PC-3 (cell line): ENCODE measurements around the gene ING3. TPM values are rescaled to one million over a fixed set of nuclear protein-coding genes. Genes with fewer than 3 reads are reported as not detected.

Experiments used
- ATAC-seq: fragments of 200-7000 bp; cut with Tn5 transposase; 2 replicates; pipeline ENCODE4 v1.9.1; 2020; ENCODE audit warnings: mild to moderate bottlenecking, moderate library complexity
- BruUV-seq: library from RNA; stranded (reverse); fragments of 400-500 nt; replicated peaks from 2 replicates; lab custom pipeline; 2021; lab: Mats Ljungman, UMichigan
- CTCF ChIA-PET: fragments of 300-600 bp; sonication (Branson Sonifier 250); formaldehyde crosslinking; loops from one replicate; lab custom pipeline; 2022; ENCODE audit warnings: antibody characterized with exemption; lab: Charles Lee
- POLR2A ChIA-PET: fragments of 300-600 bp; sonication (Branson Sonifier 250); formaldehyde crosslinking; loops from one replicate; lab custom pipeline; 2022; ENCODE audit warnings: antibody characterized with exemption; ENCODE audit not compliant: unreplicated experiment; lab: Charles Lee
- DNase-seq: peaks from one replicate; pipeline ENCODE4 v3.0.0-alpha.2; 2015
- H2AFZ ChIP-seq: fragments of 300-600 bp; sonication (generic); 2 replicates; pipeline ENCODE4 v1.6.0; 2016; ENCODE audit warnings: antibody characterized with exemption, low read length
- H3F3A ChIP-seq: fragments of 300-600 bp; sonication (generic); one replicate; pipeline ENCODE4 v1.6.0; 2017; ENCODE audit warnings: antibody characterized with exemption, low read length, control low read depth, mild to moderate bottlenecking; ENCODE audit not compliant: unreplicated experiment
- H3K27ac ChIP-seq: fragments of 300-600 bp; sonication (generic); 2 replicates; pipeline ENCODE4 v1.5.1; 2016; ENCODE audit warnings: mild to moderate bottlenecking, low read length
- H3K27me3 ChIP-seq: fragments of 300-600 bp; sonication (generic); 2 replicates; pipeline ENCODE4 v1.6.1; 2016; ENCODE audit warnings: low read length, mixed read lengths
- H3K36me3 ChIP-seq: fragments of 300-600 bp; sonication (generic); 2 replicates; pipeline ENCODE4 v1.6.1; 2016; ENCODE audit warnings: low read depth, mixed run types, low read length, mixed read lengths
- H3K4me1 ChIP-seq: fragments of 300-600 bp; sonication (generic); 2 replicates; pipeline ENCODE4 v1.5.1; 2016; ENCODE audit warnings: low read length; ENCODE audit not compliant: insufficient read depth
- H3K4me2 ChIP-seq: fragments of 300-600 bp; sonication (generic); 2 replicates; pipeline ENCODE4 v1.6.0; 2016; ENCODE audit warnings: low read length
- H3K4me3 ChIP-seq: fragments of 300-600 bp; sonication (generic); 2 replicates; pipeline ENCODE4 v1.5.1; 2016; ENCODE audit warnings: mild to moderate bottlenecking, low read length, mixed read lengths
- H3K79me2 ChIP-seq: fragments of 300-600 bp; sonication (generic); 2 replicates; pipeline ENCODE4 v1.6.1; 2017; ENCODE audit warnings: low read length, mixed read lengths
- H3K9ac ChIP-seq: fragments of 300-600 bp; sonication (generic); 2 replicates; pipeline ENCODE4 v1.6.0; 2016; ENCODE audit warnings: mild to moderate bottlenecking, low read length
- H3K9me2 ChIP-seq: fragments of 300-600 bp; sonication (generic); replicated peaks from 2 replicates; pipeline ENCODE4 v1.6.1; 2016; ENCODE audit warnings: mixed run types, low read length, mixed read lengths
- H3K9me3 ChIP-seq: fragments of 300-600 bp; sonication (generic); 2 replicates; pipeline ENCODE4 v1.6.1; 2016; ENCODE audit warnings: low read length, mixed read lengths
- H4K20me1 ChIP-seq: fragments of 300-600 bp; sonication (generic); 2 replicates; pipeline ENCODE4 v1.6.1; 2016; ENCODE audit warnings: low read length, mixed read lengths
- CTCF ChIP-seq: fragments of 300-600 bp; sonication (generic); conservative IDR thresholded peaks from 2 replicates; pipeline ENCODE4 v1.5.1; 2017; ENCODE audit warnings: antibody characterized with exemption, low read depth, mild to moderate bottlenecking, low read length
- EZH2 ChIP-seq: fragments of 300-600 bp; sonication (generic); IDR thresholded peaks from one replicate; pipeline ENCODE4 v1.6.1; 2017; ENCODE audit warnings: antibody characterized with exemption, mild to moderate bottlenecking, low read length; ENCODE audit not compliant: unreplicated experiment
- EZH2phosphoT487 ChIP-seq: fragments of 300-600 bp; sonication (generic); IDR thresholded peaks from 2 replicates; pipeline ENCODE4 v1.6.1; 2018; ENCODE audit warnings: mild to moderate bottlenecking, antibody characterized with exemption, low read length, borderline replicate concordance
- intact Hi-C: fragments of 100-400 bp; cut with micrococcal nuclease; formaldehyde crosslinking; loops from 2 replicates; pipeline ENCODE4 v1.9.0; 2023
- total RNA-seq: library from RNA; depleted of rRNA; stranded (reverse); fragments of >200 nt; gene quantifications from 2 replicates; pipeline ENCODE4 v1.2.3, GENCODE V29; 2014

Gene ING3
- total RNA-seq, 1 experiment from 2014 or later, result 12.8 TPM

GRCh38 chr7:121023194-121023593 is 72.6 kb downstream of the ING3 start:
- ATAC-seq (no peak), DNase-seq (no peak)
- Histone ChIP-seq H3K27me3 (no peaks in the 10 kb centered on the region), H3F3A (no peaks in the 10 kb centered on the region), H3K27ac (no peak overlapping the region), H3K4me1 (peaks cover 32% of the 10 kb centered on the region), H4K20me1 (no peaks in the 10 kb centered on the region), H3K4me3 (no peak overlapping the region), H3K4me2 (no peak overlapping the region), H3K36me3 (no peaks in the 10 kb centered on the region), H3K9ac (no peak overlapping the region), H3K9me2 (no peaks in the 10 kb centered on the region), H3K9me3 (no peaks in the 10 kb centered on the region), H3K79me2 (no peaks in the 10 kb centered on the region), H2AFZ (no peak overlapping the region)
- CTCF ChIA-PET, result no interaction called here
- intact Hi-C loops, result loop anchor here (2.0 kb wide), 1 partner anchor 18 kb away; no protein-coding TSS in a partner anchor
- no TSS peak for BruUV-seq
- POLR2A ChIA-PET, result interaction anchor here (0.5 kb wide), 1 partner anchor 21 kb away, joined by 3 read pairs; no protein-coding TSS in a partner anchor
- no peak for TF ChIP-seq EZH2
- no peak for TF ChIP-seq EZH2phosphoT487
- TF ChIP-seq CTCF, result no peak

GRCh38 chr7:121023683-121024511 is 73.3 kb downstream of the ING3 start:
- no peak overlapping the region for H2AFZ ChIP-seq
- H3K9ac ChIP-seq, result no peak overlapping the region
- H3K36me3 ChIP-seq, result no peaks in the 10 kb centered on the region
- TF ChIP-seq EZH2phosphoT487 (no peak), EZH2 (no peak), CTCF (no peak)
- BruUV-seq, result no TSS peak
- no peaks in the 10 kb centered on the region for H3K9me3 ChIP-seq
- no peaks in the 10 kb centered on the region for H3K27me3 ChIP-seq
- no peaks in the 10 kb centered on the region for H3F3A ChIP-seq
- ATAC-seq (peak; percentile 19), DNase-seq (no peak)
- no peaks in the 10 kb centered on the region for H4K20me1 ChIP-seq
- no peaks in the 10 kb centered on the region for H3K9me2 ChIP-seq
- no peak overlapping the region for H3K4me3 ChIP-seq
- no peaks in the 10 kb centered on the region for H3K79me2 ChIP-seq
- no peak overlapping the region for H3K4me2 ChIP-seq
- intact Hi-C loops, result loop anchor here (2.0 kb wide), 1 partner anchor 17 kb away; no protein-coding TSS in a partner anchor
- peaks cover 32% of the 10 kb centered on the region for H3K4me1 ChIP-seq
- ChIA-PET CTCF (no interaction called here), POLR2A (interaction anchor here (0.5 kb wide), 1 partner anchor 21 kb away, joined by 3 read pairs; no protein-coding TSS in a partner anchor)
- H3K27ac ChIP-seq, result no peak overlapping the region

- ChIA-PET POLR2A (no interaction called here), CTCF (no interaction called here)
- intact Hi-C loops, result no loop called here
- Histone ChIP-seq H3K4me1 (peaks cover 30% of the 10 kb centered on the region), H3K9me3 (no peaks in the 10 kb centered on the region), H2AFZ (no peak overlapping the region), H4K20me1 (no peaks in the 10 kb centered on the region), H3F3A (no peaks in the 10 kb centered on the region), H3K9ac (no peak overlapping the region), H3K4me3 (no peak overlapping the region), H3K27ac (no peak overlapping the region), H3K9me2 (no peaks in the 10 kb centered on the region), H3K36me3 (no peaks in the 10 kb centered on the region), H3K27me3 (no peaks in the 10 kb centered on the region), H3K79me2 (no peaks in the 10 kb centered on the region), H3K4me2 (no peak overlapping the region)
- BruUV-seq, result no TSS peak
- ATAC-seq (no peak), DNase-seq (no peak)
- no peak for TF ChIP-seq EZH2phosphoT487
- TF ChIP-seq CTCF, result no peak
- TF ChIP-seq EZH2, result no peak
Observed at GRCh38 chr7:121024611-121025010, 74.0 kb downstream of the ING3 start.
